GM21576 (cell line): ENCODE data around the gene RADIL.
A peak's percentile ranks its signal among the peaks of the same experiment; 100 is the strongest.

Experiments used
- ATAC-seq: cut with Tn5 transposase; IDR thresholded peaks from one replicate; pipeline ENCODE4 v1.9.1; 2021; ENCODE audit warnings: mild to moderate bottlenecking, moderate library complexity; ENCODE audit not compliant: unreplicated experiment

RADIL gene

DNA sequence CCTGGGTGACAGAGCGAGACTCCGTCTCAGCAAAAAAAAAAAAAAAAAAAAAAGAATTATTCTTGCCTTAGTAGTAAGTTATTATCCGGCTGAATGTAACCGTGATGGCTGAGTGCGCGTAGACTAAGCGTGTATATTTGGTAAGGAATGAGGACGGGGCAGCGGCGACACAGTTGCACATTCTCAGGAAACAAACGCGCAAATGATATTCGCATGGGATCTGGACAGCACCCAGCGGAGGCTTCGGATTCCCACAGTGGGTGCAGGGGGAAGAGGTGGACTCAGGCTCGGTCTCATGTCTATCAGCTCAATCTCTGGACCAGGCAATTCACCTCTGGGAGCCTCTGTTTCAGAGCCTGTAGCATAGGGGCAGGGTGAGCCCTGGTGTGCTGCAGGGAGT lies 50.8 kb downstream of the RADIL start:
- ATAC-seq, result no peak

DNA sequence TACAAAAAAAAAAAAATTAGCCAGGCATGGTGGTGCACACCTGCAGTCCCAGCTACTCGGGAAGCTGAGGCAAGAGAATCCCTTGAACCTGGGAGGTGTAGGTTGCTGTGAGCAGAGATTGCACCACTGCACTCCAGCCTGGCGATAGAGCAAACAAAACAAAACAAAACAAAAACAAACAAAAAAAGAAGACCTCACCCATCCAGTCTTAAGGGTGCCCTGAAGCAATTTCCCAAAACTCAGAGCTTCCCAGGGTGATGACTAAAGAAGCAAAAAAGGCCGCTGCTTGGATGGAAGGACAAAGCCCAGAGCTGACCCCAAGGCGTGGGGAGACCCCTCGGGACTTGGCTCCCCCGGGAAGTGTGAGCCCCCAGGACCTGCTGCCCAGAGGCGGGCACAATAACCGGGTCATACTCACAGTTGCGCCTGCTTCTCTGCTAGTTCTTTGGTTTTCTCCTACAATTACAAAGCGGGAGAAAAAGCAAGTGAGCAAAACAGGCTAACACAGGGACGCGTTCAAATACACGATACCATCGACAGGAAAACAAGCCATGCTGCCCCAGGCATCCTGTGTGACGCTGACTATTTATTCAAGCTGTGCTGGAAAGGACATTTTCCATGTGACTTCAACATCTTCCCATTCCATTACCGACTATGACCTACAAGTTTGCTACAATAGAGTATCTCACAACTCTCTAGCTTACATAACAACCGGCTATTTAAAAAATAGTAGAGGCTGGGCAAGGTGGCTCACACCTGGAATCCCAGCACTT lies 51.6 kb downstream of the RADIL start:
- ATAC-seq, result no peak

DNA sequence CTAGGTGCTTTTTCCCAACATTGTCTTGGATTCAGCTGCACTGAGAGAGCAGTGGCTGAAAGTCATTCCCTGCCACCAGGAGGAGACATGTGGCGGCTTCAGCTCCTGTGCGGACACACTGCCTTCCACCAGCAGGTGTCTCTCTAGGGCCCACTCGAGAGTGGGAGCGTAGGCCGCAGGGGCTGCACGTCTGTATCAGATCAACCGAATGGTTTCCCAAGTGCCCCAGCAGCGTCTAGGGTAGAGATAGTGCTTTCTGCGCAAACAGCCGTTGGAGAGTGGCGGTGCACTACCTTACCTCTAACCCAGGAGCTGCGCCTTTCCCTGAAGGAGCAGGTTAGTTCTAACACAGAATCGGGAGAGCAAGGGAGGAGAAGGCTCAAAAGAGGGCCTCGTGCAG lies 53.3 kb downstream of the RADIL start:
- peak; percentile 82 for ATAC-seq

DNA sequence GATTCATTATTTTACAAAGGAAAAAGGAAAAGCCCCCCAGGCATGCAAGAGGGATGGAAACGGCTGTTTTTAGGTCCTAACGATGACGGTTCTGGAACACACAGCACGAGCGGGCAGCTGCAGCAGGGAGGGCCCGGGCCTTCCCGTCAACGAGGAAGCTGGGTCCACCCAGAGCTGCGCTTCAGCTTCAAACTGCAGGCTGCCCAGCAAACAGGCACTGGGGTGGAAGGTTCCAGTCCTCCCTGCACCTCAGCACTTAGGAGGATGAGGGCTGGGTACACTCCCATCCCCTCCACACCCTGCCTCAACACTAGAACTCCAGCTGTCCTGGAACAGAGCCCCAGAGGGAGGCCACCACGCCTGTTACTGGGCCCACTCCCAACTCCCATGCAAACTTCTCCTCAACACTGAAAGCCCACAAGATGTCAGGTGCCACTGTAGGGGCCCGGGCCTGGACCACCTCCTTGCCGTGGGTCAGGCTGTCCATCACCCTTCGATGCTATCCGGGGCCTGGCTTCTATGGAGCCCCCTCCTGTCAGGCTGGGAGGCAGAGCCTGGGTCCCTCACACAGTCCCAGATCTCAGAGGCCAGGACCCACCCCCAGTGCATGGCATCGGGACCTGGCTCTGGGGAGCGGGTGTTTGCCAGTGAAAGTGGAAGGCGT lies 54.7 kb downstream of the RADIL start:
- ATAC-seq, result no peak

DNA sequence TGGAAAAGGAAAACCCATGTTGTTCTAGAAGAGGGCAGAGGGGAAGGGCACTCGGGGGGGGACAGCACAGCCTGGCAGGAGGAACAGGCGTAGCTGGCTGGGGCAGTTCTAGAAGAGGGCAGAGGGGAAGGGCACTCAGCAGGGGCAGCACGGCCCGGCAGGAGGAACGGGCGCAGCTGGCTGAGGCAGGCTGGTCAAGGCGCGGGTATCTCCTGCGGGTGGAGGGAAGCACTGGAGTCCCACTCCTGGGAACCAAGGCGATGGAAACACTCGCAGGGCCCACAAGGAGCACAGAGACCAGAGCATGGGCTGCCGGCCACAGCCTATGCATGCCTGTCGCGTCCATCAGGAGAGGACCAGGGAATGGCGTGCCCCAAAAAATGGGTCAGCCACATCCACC lies 58.4 kb downstream of the RADIL start:
- ATAC-seq, result no peak

DNA sequence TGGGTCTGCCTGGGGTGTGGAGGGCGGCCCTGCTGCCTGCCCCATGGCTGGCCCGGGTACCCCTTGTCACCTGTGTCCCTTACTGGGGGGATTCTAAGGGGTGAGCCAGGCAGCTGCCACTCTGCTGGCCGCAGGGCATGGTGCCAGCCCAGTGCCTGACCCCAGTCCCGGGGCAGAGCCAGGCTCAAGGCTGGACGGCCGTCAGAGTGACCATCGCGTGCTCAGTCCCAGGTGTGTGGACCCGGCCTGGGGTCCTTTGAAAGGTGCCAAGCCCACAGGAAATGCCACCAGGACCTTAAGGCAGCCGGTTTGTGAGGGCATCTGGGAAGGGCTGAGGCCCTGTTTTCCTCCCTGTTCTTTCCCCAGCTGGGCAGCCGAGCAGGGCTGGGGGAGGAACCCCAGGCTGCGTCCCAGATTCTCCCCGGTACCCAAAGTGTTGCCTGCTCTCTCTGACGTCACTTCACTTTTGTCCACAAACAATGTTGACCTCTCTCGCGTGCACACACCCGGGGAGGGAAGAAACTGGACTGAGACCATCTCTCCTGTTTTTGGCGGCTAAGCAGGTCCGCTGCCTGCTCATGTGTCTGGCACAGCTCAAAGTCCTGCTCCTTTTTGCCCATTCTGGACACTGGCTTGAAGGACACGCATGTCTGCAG lies 59.3 kb downstream of the RADIL start:
- ATAC-seq, result no peak

DNA sequence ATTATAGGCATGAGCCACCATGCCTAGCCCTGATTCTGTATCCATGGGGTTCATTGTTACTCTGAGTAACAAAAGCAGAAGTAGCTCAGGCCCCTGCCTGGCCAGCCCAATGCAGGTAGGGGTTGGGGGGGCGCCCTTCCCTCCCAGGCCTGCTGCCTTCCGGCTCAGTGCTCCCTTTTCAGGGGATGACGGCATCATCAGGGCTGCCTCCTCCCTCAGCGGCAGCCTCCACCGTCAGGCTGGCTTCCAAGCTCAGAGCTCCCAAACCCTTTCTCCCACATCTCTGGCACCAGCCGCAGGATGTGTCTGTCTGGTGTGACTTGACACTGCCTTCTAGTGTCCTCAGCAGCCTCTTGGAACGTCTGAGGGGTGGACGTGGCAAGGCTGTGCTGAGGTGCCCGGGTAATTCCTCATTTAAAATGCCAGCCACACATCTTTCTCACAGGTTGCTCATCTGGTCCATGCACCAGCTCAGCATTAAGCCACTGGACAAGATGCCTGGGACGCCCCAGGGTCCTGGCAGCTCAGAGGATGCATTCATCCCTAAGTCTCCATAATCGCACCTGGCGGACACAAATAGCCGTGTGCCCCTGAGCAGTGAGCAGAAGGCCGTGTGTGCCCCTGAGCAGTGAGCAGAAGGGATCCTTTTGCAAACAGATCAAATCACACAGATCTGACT lies 59.9 kb downstream of the RADIL start:
- no peak for ATAC-seq

DNA sequence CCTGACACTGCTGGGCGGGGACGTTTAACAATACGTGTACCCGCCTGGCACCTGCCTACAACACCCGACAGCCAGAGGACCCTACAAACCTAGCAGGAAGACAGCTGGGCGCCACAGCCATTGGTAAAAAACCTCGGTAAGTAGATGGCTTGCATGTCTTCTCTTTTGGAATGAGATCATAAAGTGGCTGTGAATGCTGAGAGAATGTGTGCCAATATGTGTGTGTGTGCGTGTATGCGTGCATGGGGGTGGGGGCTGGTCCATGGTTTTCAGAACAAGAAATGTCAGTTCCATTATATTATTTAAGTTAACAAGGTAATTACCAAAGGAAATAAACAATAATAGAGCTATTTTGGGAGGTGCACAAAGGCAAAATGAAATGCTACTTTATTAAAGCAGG lies 60.8 kb downstream of the RADIL start:
- ATAC-seq, result no peak

DNA sequence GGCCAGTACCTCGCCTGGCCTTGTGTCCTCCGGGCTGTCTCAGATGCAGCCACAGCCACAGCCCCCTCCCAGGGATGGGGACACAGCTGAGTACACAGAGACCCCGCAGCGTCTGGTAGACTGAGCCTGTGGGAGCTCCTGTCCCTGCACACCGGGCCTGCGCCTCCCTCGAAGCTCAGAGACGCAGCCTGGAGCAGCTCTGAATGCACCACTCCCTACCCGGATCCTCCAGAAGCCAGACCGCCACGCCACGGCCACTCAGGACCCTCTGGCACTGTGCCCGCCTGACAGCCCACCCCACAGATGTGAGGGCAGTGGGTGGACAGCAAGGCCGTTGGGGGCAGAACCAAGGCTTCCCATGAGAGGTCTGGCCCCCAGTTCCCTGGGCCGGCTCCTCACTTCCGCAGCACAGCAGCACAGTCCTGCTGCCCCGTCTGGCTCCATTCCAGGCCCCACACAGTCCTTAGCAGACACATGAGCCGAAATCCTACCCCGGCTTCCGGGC lies 62.5 kb downstream of the RADIL start:
- ATAC-seq, result no peak

DNA sequence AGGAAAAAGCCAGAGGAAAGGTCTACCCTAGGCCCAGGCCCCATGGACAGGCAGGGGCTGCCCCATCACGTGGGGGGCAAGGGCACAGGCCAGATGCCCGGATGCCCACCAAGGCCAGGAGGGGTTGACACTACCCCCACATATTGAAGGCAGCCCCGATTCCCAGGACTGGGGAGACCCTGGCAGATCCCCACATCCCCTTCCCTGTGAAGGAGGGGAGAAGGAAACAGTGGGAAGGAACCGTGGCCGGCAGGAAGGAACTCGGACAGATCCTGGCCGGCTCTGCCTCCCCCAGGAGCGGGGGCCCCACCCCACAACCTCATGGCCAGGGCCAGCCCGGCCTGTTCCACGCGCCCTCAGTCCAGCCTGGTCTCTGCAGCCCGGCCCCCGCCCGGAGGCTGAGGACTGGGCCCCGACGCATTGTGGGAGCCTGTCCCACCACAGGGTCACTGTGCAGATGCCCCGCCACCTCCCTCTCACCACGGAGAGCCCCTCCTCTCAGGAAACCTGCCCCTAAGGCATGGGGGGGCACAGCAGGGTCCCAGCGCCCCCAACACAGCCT lies 63.0 kb downstream of the RADIL start:
- ATAC-seq, result no peak

DNA sequence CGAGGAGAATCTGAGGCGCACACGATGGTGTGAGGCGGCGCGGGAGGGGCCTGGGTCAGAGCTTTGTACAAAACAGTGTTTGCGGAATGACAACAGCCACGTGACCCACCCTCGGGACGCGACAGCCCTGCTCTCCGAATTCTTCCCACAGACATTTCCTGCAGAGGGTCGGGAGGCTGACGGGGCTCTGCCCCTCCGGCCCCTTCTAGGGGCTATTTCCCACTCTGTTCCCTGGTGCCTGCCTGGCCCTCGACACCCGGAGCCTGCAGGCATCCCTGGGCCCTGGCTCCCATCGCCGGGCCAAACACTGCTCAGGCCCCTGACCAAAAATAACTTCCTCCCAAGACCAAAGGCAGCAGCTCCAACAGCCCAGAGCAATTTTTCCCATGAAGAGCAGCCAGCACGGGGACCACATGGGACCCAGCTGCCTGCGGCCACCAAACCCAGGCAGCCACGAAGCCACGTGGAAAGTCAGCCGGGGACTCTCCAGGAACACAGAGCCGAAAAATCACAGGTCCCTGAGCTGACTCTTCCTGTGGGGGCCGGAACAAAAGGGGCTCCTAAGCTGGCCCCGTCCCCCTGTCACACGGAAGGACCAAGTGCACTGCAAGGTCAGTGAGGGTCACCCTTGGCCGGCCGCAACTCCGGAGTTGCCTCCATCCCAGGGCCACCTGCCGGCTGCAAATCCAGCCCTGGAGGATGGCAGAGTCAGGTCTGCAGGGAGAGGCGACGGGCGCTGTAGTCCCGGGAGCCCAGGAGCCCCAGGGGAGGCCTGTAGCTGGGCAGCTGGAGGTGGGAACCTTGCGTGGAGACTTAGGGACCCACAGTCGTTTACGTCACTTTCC lies 63.7 kb downstream of the RADIL start:
- no peak for ATAC-seq

DNA sequence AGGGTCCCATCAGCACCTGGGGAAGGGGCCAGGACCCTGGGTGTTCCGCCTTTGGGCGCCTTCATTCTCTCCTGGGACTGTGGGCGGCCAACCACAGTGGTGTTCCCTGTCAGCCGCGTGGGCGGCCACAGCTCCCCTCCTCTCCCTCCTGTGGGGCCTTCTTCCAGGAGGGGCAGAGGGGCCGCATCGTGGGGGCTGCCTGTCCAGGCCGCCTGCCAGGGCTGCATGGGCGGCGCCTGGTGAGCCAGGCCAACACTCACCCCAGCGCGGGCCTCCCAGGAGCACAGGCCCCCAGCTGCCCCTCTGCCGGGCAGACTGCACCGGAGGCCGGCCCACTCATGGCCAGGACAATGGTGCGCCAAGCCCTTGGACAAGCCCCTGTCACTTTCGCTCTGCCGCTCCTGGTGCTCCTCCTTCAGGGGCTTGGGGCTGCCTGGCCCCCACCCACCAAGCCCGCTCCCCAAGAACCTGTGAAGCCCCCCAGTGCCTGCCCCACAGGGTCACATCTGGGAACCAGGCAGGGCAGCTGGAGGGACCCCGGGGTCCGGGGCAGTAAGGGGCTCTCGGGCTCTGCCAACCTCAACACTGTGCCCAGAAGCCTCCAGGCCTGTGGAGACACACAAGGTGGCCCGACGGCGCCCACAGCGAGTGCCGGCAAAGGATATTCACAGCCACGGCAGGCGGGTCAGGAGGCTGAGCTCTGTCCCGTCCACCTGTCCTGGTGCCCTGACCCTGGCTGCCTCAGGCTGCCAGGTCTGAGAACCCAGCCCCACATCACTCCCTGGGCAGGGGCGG lies 65.3 kb downstream of the RADIL start:
- no peak for ATAC-seq

DNA sequence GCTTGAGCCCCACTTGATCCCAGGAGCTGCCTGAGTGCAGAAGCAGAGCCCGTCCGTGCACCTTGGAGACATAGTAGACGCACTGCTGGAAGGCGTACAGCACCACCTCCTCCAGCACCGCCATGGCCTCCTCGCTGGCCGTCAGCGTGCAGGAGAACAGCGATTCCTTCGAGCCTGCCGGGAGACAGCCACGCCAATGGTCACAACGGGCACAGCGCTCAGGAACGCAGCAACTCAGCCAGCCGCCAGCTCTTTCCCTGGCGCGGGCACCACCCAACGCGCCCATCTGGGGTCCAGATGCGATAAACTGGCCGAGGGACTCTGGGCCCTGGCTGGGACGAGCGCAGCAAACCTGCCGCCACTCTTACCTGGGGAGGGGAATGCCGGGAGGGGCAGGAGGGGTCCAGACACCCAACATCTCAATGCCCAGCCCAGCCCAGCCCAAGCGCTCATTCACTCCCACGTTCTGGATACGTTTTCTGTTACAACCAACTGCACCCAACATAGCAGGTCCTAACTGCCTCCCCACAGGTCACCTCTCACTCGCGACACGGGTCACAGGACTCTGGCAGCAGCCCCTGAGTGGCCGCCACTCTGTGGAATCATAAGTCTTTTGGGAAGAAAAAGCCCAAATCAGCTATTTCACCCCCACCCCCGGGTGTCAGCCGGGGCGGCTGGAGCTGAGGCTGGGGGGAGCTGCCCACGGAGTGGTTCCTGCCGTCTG lies 66.2 kb downstream of the RADIL start:
- ATAC-seq, result no peak

DNA sequence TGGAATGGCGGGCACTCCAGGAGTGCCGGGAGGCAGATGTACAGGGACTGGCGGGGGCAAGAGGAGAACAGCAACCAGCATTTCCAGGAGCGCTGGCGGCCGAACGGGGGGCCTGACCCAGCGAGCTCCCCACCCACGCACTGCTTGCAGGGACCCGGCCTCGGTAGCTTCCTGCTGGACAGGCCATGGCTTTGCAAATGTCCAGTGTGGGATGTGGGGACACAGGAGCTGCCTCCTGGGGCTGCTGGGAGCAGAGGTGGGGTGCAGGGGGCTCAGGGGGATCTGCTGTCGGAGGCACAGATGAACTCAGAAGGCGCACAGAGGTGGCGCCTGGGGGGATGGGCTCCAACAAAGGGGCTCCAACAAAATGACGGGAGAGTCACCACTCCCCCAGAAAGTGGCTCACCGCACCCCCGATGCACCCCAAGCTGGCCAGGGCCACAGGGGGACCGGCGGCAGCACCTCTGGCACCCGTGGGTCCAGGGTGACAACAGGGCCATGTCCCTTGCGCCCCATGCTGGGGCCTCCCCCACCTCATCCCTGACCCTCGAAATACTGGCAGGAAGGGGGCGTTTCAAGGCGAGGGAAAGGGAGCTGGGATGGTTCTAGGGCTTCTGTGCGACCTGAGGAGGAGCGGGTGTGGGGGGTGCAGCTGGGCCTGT lies 67.0 kb downstream of the RADIL start:
- ATAC-seq, result no peak

DNA sequence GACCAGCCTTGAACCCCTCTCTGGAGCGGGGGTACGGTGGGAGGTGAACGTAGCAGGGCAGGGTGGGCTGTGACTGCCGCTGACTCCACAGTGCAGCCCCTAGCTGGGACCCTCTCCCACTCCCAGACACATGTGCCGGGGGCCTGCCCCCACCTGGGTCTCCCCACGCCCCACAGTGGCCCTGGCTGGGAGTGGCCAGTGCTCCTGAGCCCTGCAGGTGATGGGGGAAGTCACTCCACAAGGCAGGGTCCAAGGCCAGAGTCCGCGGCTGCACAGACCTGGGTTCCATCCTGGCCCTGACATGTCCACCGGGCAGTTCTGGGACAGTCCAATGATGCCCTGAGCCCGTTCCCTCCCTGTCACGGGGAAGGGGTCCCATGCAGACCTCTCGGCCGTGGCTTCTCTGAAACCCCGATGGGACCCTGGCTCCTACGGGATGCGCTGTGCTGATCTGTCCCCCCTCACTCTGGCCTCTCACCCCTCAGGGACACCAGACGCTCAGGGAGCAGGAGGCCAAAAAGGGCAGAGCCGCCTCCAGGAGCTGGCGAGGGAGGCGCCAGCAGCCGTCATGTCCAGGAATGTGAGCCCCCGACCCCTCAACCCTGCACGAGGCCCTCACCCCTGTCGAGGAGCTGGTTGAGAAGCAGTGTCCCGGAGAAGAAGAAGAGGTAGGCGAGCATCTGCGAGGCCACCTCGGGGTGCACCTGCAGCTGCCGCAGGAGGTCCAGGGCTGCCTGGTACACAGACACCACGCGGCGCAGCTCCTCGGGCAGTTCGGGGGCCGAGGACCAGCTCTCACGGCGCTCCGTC lies 67.7 kb downstream of the RADIL start:
- no peak for ATAC-seq

DNA sequence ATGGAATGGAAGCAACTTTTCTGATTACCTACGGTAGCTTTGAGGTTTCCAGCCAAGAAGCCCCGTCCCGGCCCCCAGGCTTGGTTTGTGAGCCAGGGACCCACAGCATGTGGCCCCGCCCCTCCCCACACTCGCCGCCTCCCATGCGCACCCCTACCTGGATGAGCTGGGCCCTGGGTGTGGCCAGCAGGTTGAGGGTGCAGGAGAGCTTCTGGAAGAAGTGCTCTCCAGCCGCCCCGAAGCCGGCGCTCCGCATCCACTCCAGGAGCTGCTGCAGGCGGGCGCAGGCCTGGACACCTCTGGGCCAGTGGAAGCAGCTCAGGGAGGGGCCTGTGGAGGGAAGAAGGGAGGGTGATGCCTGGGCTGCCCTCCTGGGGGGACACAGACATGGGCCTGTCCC lies 68.4 kb downstream of the RADIL start:
- ATAC-seq, result no peak

DNA sequence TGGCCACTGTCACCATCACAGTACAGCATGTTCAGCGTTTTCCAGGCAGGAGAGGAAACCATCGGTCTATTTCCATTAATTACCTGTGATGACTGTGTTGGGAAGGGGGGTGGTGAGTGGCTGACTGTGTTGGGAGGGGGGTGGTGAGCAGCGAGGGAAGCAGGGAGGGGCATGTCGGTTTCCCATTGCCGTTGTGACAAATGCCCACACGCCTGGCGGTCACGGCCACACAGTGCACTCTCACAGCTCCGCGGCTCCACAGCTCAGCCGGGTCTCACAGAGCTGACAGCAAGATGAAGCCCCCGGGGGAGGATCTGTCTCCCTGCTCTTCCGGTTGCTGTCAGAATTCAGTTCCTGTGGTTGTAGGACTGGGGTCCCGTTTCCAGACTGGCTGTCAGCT lies 69.1 kb downstream of the RADIL start:
- no peak for ATAC-seq
